Neural cell (in vitro differentiated cells): ENCODE measurements around the gene TBX20.

ENCODE experiments used
- CTCF ChIP-seq: fragments of 450-650 bp; IDR thresholded peaks from 2 replicates; pipeline ENCODE4 v1.5.1; 2014; ENCODE audit warnings: antibody characterized with exemption, mild to moderate bottlenecking, moderate library complexity; ENCODE audit not compliant: poor library complexity, severe bottlenecking
- EP300 ChIP-seq: fragments of 450-650 bp; conservative IDR thresholded peaks from 2 replicates; pipeline ENCODE4 v1.6.1; 2014; ENCODE audit warnings: antibody characterized with exemption, mild to moderate bottlenecking, moderate library complexity; ENCODE audit not compliant: poor library complexity, severe bottlenecking
- EZH2 ChIP-seq: fragments of 200-600, 300-800 bp; shearing (Covaris generic), sonication (generic); IDR thresholded peaks from 2 replicates; pipeline ENCODE4 v1.6.1; 2014; ENCODE audit warnings: antibody characterized with exemption, low read length, borderline replicate concordance, mild to moderate bottlenecking; ENCODE audit not compliant: insufficient read depth, poor library complexity, severe bottlenecking
- MXI1 ChIP-seq: fragments of 450-650 bp; conservative IDR thresholded peaks from 2 replicates; pipeline ENCODE4 v1.6.1; 2014; ENCODE audit warnings: antibody characterized with exemption, mild to moderate bottlenecking; ENCODE audit not compliant: poor library complexity, severe bottlenecking
- POLR2AphosphoS5 ChIP-seq: IDR thresholded peaks from 2 replicates; pipeline ENCODE4 v1.6.1; 2012
- RAD21 ChIP-seq: fragments of 450-650 bp; conservative IDR thresholded peaks from 2 replicates; pipeline ENCODE4 v1.6.1; 2014; ENCODE audit warnings: antibody characterized with exemption, mild to moderate bottlenecking, moderate library complexity
- SMC3 ChIP-seq: fragments of 450-650 bp; conservative IDR thresholded peaks from 2 replicates; pipeline ENCODE4 v1.6.1; 2014; ENCODE audit warnings: antibody characterized with exemption, mild to moderate bottlenecking, moderate library complexity; ENCODE audit not compliant: poor library complexity
- TAF1 ChIP-seq: IDR thresholded peaks from 2 replicates; pipeline ENCODE4 v1.6.1; 2012; ENCODE audit warnings: low read depth

- TF ChIP-seq CTCF (no peak), RAD21 (no peak), MXI1 (no peak), EZH2 (no peak), POLR2AphosphoS5 (no peak), TAF1 (no peak), EP300 (no peak), SMC3 (no peak)
Measured at GRCh38 chr7:35232994-35233393, 20.9 kb downstream of the TBX20 start.
